Measurements from ENCODE around the gene RBFOX2.

- TF ChIP-seq, protein P1, sequence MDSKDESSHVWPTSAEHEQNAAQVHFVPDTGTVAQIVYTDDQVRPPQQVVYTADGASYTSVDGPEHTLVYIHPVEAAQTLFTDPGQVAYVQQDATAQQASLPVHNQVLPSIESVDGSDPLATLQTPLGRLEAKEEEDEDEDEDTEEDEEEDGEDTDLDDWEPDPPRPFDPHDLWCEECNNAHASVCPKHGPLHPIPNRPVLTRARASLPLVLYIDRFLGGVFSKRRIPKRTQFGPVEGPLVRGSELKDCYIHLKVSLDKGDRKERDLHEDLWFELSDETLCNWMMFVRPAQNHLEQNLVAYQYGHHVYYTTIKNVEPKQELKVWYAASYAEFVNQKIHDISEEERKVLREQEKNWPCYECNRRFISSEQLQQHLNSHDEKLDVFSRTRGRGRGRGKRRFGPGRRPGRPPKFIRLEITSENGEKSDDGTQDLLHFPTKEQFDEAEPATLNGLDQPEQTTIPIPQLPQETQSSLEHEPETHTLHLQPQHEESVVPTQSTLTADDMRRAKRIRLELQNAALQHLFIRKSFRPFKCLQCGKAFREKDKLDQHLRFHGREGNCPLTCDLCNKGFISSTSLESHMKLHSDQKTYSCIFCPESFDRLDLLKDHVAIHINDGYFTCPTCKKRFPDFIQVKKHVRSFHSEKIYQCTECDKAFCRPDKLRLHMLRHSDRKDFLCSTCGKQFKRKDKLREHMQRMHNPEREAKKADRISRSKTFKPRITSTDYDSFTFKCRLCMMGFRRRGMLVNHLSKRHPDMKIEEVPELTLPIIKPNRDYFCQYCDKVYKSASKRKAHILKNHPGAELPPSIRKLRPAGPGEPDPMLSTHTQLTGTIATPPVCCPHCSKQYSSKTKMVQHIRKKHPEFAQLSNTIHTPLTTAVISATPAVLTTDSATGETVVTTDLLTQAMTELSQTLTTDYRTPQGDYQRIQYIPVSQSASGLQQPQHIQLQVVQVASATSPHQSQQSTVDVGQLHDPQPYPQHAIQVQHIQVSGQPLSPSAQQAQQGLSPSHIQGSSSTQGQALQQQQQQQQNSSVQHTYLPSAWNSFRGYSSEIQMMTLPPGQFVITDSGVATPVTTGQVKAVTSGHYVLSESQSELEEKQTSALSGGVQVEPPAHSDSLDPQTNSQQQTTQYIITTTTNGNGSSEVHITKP (CRISPR knock-in tag; IDR thresholded peaks at IDR 0.05; ENCODE audit: low read depth) = no peak
- TF ChIP-seq ZNF572 (CRISPR knock-in tag; IDR thresholded peaks at IDR 0.05) = no peak
- TF ChIP-seq NFIC (IDR thresholded peaks at IDR 0.05; ENCODE audit: low read length) = no peak
- TF ChIP-seq NFE2L1 (CRISPR knock-in tag; IDR thresholded peaks at IDR 0.05; ENCODE audit: borderline replicate concordance) = no peak
- no peak for TF ChIP-seq NFIB (CRISPR knock-in tag; IDR thresholded peaks at IDR 0.05; ENCODE audit: borderline replicate concordance)
- no peak for TF ChIP-seq CTCF (CRISPR knock-in tag; IDR thresholded peaks at IDR 0.05)
- TF ChIP-seq GABPA (IDR thresholded peaks at IDR 0.05; ENCODE audit: low read depth, low read length) = no peak
- TF ChIP-seq GABPA (CRISPR knock-in tag; IDR thresholded peaks at IDR 0.05; ENCODE audit: low read depth) = no peak
- no peak for TF ChIP-seq JARID2 (CRISPR knock-in tag; IDR thresholded peaks at IDR 0.05; ENCODE audit: insufficient replicate concordance)
Measured at GRCh38 chr22:35860837-35861236, 167.8 kb downstream of the RBFOX2 start.
